GM18861 (cell line): Measurements from ENCODE around the gene PTGFRN.
"Not testable (repeated sequence)": the region's sequence is repeated elsewhere in the genome, so short reads cannot be mapped to it uniquely, and the experiment has no call there.

Experiments used
- ATAC-seq: cut with Tn5 transposase; IDR thresholded peaks from one replicate; pipeline ENCODE4 v1.9.1; 2021; ENCODE audit not compliant: unreplicated experiment

Gene PTGFRN

GRCh38 chr1:116909512-116910378 lies at the start of gene PTGFRN:
Gene PTGFRN (plus strand): TSS chr1:116909916. CDS start chr1:116910204, 288 bp downstream.
- no peak for ATAC-seq

- ATAC-seq = not testable (repeated sequence)
Observed at GRCh38 chr1:116860167-116860566, 49.5 kb upstream of the PTGFRN start.

- ATAC-seq = no peak
Observed at GRCh38 chr1:116861137-116861536, 48.6 kb upstream of the PTGFRN start.

GRCh38 chr1:116863031-116863430 lies 46.7 kb upstream of the PTGFRN start:
- not testable (repeated sequence) for ATAC-seq

- not testable (repeated sequence) for ATAC-seq
Observed at GRCh38 chr1:116866478-116866877, 43.2 kb upstream of the PTGFRN start.

GRCh38 chr1:116868385-116868784 lies 41.3 kb upstream of the PTGFRN start:
- ATAC-seq = no peak

GRCh38 chr1:116869611-116870010 lies 40.1 kb upstream of the PTGFRN start:
- no peak for ATAC-seq

GRCh38 chr1:116870300-116870699 lies 39.4 kb upstream of the PTGFRN start:
- ATAC-seq = no peak

- ATAC-seq = no peak
Observed at GRCh38 chr1:116871779-116872146, 38.0 kb upstream of the PTGFRN start.

- no peak for ATAC-seq
Observed at GRCh38 chr1:116873680-116874271, 35.9 kb upstream of the PTGFRN start.

GRCh38 chr1:116874733-116875249 lies 34.9 kb upstream of the PTGFRN start:
- ATAC-seq = no peak

GRCh38 chr1:116875391-116875790 lies 34.3 kb upstream of the PTGFRN start:
- ATAC-seq = no peak

GRCh38 chr1:116875946-116876345 lies 33.8 kb upstream of the PTGFRN start:
- not testable (repeated sequence) for ATAC-seq

- no peak for ATAC-seq
Observed at GRCh38 chr1:116877141-116877818, 32.4 kb upstream of the PTGFRN start.

GRCh38 chr1:116878804-116879477 lies 30.8 kb upstream of the PTGFRN start:
- peak; percentile 52 for ATAC-seq

GRCh38 chr1:116879478-116880133 lies 30.1 kb upstream of the PTGFRN start:
- no peak for ATAC-seq

- ATAC-seq = no peak
Observed at GRCh38 chr1:116880917-116881316, 28.8 kb upstream of the PTGFRN start.

GRCh38 chr1:116881879-116882520 lies 27.7 kb upstream of the PTGFRN start:
- no peak for ATAC-seq

GRCh38 chr1:116882866-116883265 lies 26.9 kb upstream of the PTGFRN start:
- no peak for ATAC-seq

GRCh38 chr1:116886291-116886878 lies 23.3 kb upstream of the PTGFRN start:
- no peak for ATAC-seq
